IPS DF 6.9 (cell line): ENCODE measurements around the gene CACNA1C.
"Not testable (repeated sequence)": the region's sequence is repeated elsewhere in the genome, so short reads cannot be mapped to it uniquely, and the experiment has no call there.

Experiments
- DNase-seq: peaks from one replicate; pipeline ENCODE4 v3.0.0-alpha.2; 2013; ENCODE audit warnings: low read depth, low spot score
- H3K27ac ChIP-seq: one replicate; pipeline ENCODE4 v1.5.1; 2013; ENCODE audit warnings: low read length, control low read depth
- H3K27me3 ChIP-seq: 2 replicates; pipeline ENCODE4 v1.6.1; 2013; ENCODE audit warnings: mild to moderate bottlenecking, low read length; ENCODE audit not compliant: control insufficient read depth, insufficient read depth
- H3K36me3 ChIP-seq: 2 replicates; pipeline ENCODE4 v1.6.1; 2013; ENCODE audit warnings: low read length; ENCODE audit not compliant: control insufficient read depth, insufficient read depth
- H3K4me1 ChIP-seq: 2 replicates; pipeline ENCODE4 v1.6.1; 2013; ENCODE audit warnings: low read length; ENCODE audit not compliant: control insufficient read depth, insufficient read depth
- H3K4me3 ChIP-seq: 2 replicates; pipeline ENCODE4 v1.5.1; 2013; ENCODE audit warnings: mild to moderate bottlenecking, low read length
- H3K9me3 ChIP-seq: 2 replicates; pipeline ENCODE4 v1.6.1; 2013; ENCODE audit warnings: low read length, inconsistent platforms; ENCODE audit not compliant: control insufficient read depth, insufficient read depth
- WGBS: extraction: QIAGEN DNeasy Blood & Tissue Kit; methylation state at CpG from one replicate; pipeline ENCODE4 v1.1.7; 2013; ENCODE audit warnings: mixed read lengths, missing lambda C conversion rate; ENCODE audit not compliant: insufficient read length, insufficient coverage; 5-methylcytosine and 5-hydroxymethylcytosine counted together

CACNA1C gene

GRCh38 chr12:2094597-2094996 lies 41.8 kb downstream of the CACNA1C start:
- H3K9me3 ChIP-seq: no peaks in the 10 kb centered on the region

GRCh38 chr12:2095878-2096277 lies 43.1 kb downstream of the CACNA1C start:
- WGBS: no CpG with 5 or more reads among the region's 5 CpGs
- DNase-seq: no peak

More at GRCh38 chr12:2094597-2094996, 41.8 kb downstream of the CACNA1C start:
- no peak for DNase-seq
- no CpG with 5 or more reads among the region's 2 CpGs for WGBS
- peaks cover 2% of the 10 kb centered on the region; the same call in 1 of the 2 replicates for H3K4me1 ChIP-seq
- no peaks in the 10 kb centered on the region for H3K36me3 ChIP-seq
- H3K27me3 ChIP-seq: no peaks in the 10 kb centered on the region
- no peak overlapping the region for H3K4me3 ChIP-seq
- no peak overlapping the region for H3K27ac ChIP-seq

GRCh38 chr12:2097617-2098016 lies 44.8 kb downstream of the CACNA1C start:
- no peak overlapping the region for H3K27ac ChIP-seq
- peaks cover 2% of the 10 kb centered on the region; the same call in 1 of the 2 replicates for H3K4me1 ChIP-seq
- no peak overlapping the region for H3K4me3 ChIP-seq
- DNase-seq: no peak
- no peaks in the 10 kb centered on the region for H3K36me3 ChIP-seq
- H3K9me3 ChIP-seq: no peaks in the 10 kb centered on the region
- no CpG with 5 or more reads among the region's 7 CpGs for WGBS
- no peaks in the 10 kb centered on the region for H3K27me3 ChIP-seq

More at GRCh38 chr12:2095878-2096277, 43.1 kb downstream of the CACNA1C start:
- Histone ChIP-seq H3K27ac (no peak overlapping the region), H3K4me3 (no peak overlapping the region), H3K27me3 (no peaks in the 10 kb centered on the region), H3K4me1 (peaks cover 2% of the 10 kb centered on the region; the same call in 1 of the 2 replicates), H3K36me3 (no peaks in the 10 kb centered on the region), H3K9me3 (no peaks in the 10 kb centered on the region)

GRCh38 chr12:2098852-2099251 lies 46.1 kb downstream of the CACNA1C start:
- H3K4me1 ChIP-seq: peaks cover 2% of the 10 kb centered on the region; the same call in 1 of the 2 replicates
- WGBS: no CpG with 5 or more reads among the region's 11 CpGs
- no peaks in the 10 kb centered on the region for H3K9me3 ChIP-seq
- H3K27me3 ChIP-seq: no peaks in the 10 kb centered on the region
- H3K36me3 ChIP-seq: no peaks in the 10 kb centered on the region
- no peak overlapping the region for H3K27ac ChIP-seq
- no peak for DNase-seq
- H3K4me3 ChIP-seq: no peak overlapping the region

GRCh38 chr12:2099595-2099994 lies 46.8 kb downstream of the CACNA1C start:
- H3K27me3 ChIP-seq: no peaks in the 10 kb centered on the region
- no peak overlapping the region for H3K27ac ChIP-seq
- peaks cover 2% of the 10 kb centered on the region; the same call in 1 of the 2 replicates for H3K4me1 ChIP-seq
- no peak for DNase-seq
- WGBS: no CpG with 5 or more reads among the region's 4 CpGs
- no peaks in the 10 kb centered on the region for H3K9me3 ChIP-seq
- no peak overlapping the region for H3K4me3 ChIP-seq
- H3K36me3 ChIP-seq: no peaks in the 10 kb centered on the region

GRCh38 chr12:2101359-2101758 lies 48.6 kb downstream of the CACNA1C start:
- H3K9me3 ChIP-seq: no peaks in the 10 kb centered on the region
- peaks cover 2% of the 10 kb centered on the region; the same call in 1 of the 2 replicates for H3K4me1 ChIP-seq
- H3K27me3 ChIP-seq: no peaks in the 10 kb centered on the region
- no peak overlapping the region for H3K27ac ChIP-seq
- no peak overlapping the region for H3K4me3 ChIP-seq
- H3K36me3 ChIP-seq: no peaks in the 10 kb centered on the region
- DNase-seq: no peak
- no CpG with 5 or more reads among the region's 16 CpGs for WGBS

- WGBS: no CpG with 5 or more reads among the region's 3 CpGs
- Histone ChIP-seq H3K27ac (no peak overlapping the region), H3K27me3 (no peaks in the 10 kb centered on the region), H3K4me1 (peaks cover 2% of the 10 kb centered on the region; the same call in 1 of the 2 replicates), H3K36me3 (no peaks in the 10 kb centered on the region), H3K9me3 (no peaks in the 10 kb centered on the region), H3K4me3 (no peak overlapping the region)
- DNase-seq: no peak
Observed at GRCh38 chr12:2101771-2102170, 49.0 kb downstream of the CACNA1C start.

GRCh38 chr12:2102736-2103135 lies 49.9 kb downstream of the CACNA1C start:
- H3K4me3 ChIP-seq, DNase-seq, H3K27ac ChIP-seq, H3K27me3 ChIP-seq, H3K9me3 ChIP-seq, H3K36me3 ChIP-seq, H3K4me1 ChIP-seq: not testable (repeated sequence)
- WGBS: no CpG with 5 or more reads among the region's 5 CpGs

GRCh38 chr12:2105387-2105786 lies 52.6 kb downstream of the CACNA1C start:
- not testable (repeated sequence) for H3K9me3 ChIP-seq, H3K4me1 ChIP-seq, H3K4me3 ChIP-seq, H3K27ac ChIP-seq, DNase-seq, H3K36me3 ChIP-seq, H3K27me3 ChIP-seq
- no CpG with 5 or more reads among the region's 17 CpGs for WGBS

GRCh38 chr12:2108166-2108565 lies 55.4 kb downstream of the CACNA1C start:
- DNase-seq: no peak
- H3K27me3 ChIP-seq: no peaks in the 10 kb centered on the region
- H3K36me3 ChIP-seq: no peaks in the 10 kb centered on the region
- no peak overlapping the region for H3K4me3 ChIP-seq
- H3K4me1 ChIP-seq: no peaks in the 10 kb centered on the region
- no CpG with 5 or more reads among the region's 8 CpGs for WGBS
- H3K9me3 ChIP-seq: no peaks in the 10 kb centered on the region
- H3K27ac ChIP-seq: no peak overlapping the region

- no peaks in the 10 kb centered on the region for H3K9me3 ChIP-seq
- no CpG with 5 or more reads among the region's 10 CpGs for WGBS
- H3K27ac ChIP-seq: no peak overlapping the region
- H3K4me1 ChIP-seq: no peaks in the 10 kb centered on the region
- no peak overlapping the region for H3K4me3 ChIP-seq
- no peaks in the 10 kb centered on the region for H3K27me3 ChIP-seq
- no peaks in the 10 kb centered on the region for H3K36me3 ChIP-seq
- no peak for DNase-seq
Observed at GRCh38 chr12:2108975-2109671, 56.3 kb downstream of the CACNA1C start.
